Stimulated activated CD8-positive, alpha-beta memory T cell treated with anti-CD3 and anti-CD28 coated beads, Interleukin-2, amount 100 ng/mL, for 48 hours (primary cell): Measurements from ENCODE around the gene FZD10.

Source experiments
- DNase-seq, 2 donors: peaks; one replicate each; pipeline ENCODE4 v3.0.0-alpha.2; 2020; ENCODE audit warnings: low read depth in 2 of 2

FZD10 gene

DNA sequence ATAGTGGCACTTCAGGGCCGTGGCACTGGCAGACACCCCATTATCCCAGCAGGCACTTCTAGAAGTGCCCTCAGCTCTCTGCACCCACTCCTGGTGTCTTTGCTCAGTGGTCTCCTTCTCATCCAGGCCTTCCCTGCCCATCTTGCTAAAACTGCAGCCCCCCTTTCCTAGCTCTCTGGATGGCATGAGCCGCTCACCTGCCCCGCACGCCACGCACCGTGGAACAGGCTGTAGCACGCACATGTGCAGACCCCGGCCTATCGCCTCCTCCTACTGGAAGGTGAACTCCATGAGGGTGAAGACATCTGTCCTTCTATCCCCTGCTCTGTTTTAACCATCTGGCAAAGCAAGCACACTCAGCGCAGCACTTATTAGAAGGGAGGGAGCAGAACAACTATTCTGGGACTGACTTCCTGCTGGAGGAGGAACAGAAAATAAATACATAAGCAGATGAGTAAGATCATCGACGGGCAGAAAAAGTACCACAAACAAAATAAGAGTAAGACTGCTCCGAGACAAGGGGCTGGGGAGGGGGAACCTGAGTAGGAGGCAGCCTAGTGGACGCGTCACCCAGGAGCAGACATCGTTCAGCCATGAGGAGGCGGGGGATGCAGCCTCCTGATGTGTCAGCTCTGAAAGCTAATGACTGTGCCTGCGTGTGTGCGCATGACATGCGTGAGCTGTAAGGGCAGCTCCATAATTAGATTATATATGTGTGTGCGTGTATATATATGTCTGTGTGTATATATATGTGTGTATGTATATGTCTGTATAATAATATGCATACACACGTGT, 7.8 kb upstream of the FZD10 start:
- no peak for DNase-seq

DNA sequence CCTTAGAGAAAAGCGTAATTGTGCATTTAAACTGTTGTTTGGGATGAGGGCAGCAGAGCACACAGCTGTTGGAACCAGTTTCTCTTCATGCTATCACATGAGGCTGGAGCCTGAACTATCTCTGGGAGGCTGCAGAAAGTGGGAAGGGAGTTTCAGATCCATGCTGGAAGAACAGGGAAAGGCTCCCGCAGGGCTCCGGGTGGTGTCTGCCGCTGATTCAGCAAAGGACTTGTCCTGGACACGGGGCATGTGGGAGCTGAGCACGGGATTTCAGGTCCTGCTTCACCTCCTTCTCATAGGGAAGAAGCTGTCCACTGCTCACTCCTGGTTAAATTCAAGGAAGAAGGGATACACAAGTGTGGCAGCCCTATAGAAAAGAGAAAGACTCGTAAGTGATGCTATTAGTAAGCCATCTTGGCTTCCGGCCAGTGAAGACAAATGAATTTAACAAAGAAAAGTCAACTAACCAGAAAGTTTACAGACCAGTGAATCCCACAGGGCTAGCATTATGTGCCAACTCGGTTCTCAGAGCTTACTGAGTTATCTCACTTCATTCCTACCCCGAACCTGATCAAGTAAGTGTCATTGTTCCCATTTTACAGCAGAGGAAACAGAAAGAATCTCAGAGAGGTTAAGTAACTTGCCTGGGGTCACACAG, 6.7 kb upstream of the FZD10 start:
- no peak for DNase-seq

DNA sequence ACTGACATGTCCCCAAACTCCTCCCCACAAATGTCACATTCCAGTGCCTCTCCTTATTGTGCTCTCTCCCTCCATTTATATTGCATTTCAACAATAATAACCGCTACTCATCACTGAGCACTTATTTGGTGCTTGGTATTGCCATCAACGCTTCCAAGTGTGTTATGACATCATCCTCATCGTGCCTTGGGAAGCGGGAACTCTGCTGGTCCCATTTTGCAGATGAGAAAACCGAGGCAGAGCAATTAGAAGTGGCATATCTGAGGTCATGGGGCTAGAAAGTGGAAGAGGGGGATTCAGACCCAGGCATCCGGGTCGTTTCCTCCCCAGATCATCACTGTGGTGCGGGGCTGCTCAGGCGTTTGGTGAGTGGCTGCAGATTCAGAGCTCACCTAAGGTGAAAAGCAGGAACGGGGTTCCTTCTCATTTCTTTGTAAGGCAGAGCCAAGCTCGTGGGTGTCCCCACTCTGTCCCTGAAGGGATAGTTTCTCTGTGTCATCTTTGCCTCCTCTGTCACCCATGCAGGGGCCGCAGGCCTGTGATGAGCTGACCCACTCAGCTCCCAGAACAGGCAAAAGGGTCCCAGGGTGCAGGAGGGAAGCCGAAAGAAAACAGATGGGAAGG, 5.5 kb upstream of the FZD10 start:
- DNase-seq: no peak

DNA sequence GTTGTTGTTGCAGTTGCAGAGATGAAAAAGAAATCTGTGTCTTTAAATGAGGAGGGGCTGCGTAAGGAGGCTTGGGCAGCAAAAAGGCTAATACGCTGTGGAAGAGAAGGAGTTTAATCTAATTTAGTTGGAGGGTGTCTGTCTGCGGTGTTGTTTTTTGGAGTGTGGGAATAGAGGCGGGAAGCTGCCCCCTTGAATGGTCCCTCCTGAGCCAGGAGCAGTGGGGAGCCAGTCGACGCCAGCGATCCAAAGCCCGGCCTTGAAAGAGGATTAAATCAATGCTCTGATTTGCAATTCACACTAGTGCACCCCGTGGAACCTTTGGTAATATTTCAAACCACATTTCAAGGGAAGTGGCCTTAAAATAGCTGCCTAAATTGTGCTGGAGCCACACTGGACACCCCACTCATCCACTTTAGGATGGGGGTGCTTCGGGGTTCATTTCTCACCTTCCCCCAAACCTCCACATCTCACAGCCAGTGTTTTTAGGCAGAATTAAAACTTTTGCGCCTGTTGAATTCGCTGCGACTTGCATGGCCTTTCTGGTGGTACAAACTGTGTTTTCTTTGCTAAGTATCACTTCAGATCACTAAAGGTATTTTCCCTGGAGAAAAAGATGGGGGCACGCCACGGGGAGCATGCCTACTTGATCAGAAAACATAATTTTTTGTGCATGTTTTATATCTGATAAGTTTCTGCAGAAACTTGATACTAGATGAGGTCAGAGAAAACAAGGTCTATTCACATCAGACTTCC, 4.1 kb upstream of the FZD10 start:
- DNase-seq: no peak

DNA sequence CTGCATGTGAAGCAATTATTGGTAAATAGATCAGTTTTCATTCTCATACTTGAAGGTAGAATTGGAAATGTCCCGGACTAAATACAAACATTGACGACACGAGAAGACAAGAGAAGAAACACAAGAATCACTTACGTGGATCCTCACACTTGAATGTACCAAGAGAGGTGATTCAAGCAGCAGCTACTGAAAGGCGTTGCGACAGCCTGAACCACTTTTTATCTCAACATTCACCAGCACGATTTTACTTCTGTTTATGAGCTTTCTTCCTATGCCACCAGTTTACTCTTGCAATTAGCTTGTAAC, 3.6 kb upstream of the FZD10 start:
- DNase-seq: no peak

DNA sequence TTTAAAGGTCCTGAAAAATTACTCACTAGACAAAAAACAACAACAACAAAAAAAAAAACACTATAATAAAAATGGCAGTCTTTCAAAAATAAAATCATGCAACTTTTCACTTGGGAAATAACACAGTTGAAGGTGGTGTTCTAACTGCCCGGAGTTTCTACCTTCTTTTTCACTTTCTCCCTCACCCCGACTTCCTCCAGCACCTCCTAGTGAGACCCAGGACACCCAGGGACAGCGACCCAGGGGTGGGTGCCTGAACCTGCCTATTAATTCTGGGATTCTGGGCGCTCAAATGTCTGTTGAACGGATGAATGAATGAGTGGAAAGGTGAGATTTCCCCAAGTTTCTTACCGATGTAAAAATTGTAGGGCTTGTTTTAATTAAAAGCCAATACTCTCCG, 2.0 kb upstream of the FZD10 start:
- DNase-seq: no peak

DNA sequence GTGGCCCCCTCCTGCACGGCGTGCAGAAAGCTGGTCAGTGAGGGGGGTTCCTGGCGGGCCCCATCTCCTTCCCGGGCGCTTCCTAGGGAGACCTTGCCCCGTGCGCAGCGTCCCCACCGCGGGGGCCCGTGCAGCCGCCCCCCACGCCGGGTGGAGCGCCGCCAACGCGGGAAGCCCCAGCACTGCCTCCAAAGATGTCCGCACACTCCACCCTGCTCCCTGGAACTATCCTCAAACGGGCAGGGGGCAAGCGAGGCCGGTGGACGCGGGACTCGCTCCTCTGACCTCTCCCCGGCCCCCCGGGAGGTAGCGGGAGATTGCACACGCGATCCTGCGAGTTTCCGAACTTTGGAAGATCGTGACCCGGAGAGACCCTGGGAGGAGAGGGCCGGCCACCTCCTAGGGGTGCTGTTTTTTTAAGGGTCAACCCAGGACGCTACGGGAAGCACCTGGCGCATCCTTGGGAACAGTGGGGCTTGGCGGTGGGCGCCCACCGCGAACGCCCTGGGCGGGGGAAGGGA, 1.5 kb upstream of the FZD10 start:
- DNase-seq: no peak

DNA sequence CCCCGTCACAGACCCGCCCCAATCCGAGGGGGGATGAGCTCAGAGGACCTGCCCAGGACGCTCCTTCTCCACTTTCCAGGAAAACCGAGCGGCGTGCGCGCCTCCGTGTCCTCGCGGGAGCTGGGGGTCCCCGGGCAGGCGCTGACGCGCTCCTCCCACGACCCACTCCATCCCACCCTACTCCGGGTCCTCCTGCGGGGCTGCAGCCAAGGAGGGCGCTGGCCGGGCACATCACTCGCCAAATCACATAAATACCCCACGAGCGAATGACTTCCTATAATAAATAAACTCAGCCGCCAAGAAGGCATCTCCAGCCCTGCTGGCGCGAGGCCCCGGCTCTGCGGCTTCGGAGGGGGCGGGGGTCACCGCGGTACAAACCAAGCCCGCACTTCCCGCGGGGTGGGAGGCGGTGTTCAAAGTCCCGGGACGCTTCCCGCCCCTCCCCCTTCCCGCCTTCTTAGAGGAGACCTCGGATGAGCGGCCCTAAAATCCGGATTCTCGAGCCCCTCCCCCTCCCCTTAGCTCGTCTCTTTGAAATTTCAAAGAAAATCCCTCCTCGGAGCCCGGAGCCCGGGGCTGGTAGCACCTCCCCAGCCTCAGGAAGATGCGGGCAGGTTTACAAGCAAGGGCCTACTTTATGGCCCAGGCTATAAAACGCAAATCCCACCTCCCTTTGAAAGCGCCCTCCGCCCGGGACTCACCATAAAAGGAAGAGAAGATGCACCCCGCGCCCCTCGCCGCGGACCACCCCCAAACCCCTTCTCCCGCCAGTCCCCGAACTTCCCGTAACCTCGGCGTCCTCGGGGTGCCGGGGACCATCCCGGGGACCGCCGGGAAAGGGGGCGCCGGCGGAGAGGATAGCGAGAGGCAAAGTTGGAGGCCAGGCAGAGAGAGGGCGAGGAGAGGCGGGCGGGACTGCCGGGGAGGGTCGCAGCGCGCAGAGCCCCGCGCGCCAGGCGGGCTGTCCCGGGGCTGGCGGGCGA, 712 bp upstream of the FZD10 start:
- DNase-seq: no peak

DNA sequence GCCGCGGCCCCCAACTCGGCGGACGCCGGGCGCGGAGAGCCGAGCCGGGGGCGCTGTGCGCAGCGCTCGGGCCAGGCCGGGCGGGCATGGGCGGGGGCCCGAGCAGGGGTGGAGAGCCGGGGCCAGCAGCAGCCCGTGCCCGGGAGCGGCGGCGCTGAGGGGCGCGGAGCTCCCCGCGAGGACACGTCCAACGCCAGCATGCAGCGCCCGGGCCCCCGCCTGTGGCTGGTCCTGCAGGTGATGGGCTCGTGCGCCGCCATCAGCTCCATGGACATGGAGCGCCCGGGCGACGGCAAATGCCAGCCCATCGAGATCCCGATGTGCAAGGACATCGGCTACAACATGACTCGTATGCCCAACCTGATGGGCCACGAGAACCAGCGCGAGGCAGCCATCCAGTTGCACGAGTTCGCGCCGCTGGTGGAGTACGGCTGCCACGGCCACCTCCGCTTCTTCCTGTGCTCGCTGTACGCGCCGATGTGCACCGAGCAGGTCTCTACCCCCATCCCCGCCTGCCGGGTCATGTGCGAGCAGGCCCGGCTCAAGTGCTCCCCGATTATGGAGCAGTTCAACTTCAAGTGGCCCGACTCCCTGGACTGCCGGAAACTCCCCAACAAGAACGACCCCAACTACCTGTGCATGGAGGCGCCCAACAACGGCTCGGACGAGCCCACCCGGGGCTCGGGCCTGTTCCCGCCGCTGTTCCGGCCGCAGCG, 639 bp downstream of the FZD10 start:
- DNase-seq: no peak

DNA sequence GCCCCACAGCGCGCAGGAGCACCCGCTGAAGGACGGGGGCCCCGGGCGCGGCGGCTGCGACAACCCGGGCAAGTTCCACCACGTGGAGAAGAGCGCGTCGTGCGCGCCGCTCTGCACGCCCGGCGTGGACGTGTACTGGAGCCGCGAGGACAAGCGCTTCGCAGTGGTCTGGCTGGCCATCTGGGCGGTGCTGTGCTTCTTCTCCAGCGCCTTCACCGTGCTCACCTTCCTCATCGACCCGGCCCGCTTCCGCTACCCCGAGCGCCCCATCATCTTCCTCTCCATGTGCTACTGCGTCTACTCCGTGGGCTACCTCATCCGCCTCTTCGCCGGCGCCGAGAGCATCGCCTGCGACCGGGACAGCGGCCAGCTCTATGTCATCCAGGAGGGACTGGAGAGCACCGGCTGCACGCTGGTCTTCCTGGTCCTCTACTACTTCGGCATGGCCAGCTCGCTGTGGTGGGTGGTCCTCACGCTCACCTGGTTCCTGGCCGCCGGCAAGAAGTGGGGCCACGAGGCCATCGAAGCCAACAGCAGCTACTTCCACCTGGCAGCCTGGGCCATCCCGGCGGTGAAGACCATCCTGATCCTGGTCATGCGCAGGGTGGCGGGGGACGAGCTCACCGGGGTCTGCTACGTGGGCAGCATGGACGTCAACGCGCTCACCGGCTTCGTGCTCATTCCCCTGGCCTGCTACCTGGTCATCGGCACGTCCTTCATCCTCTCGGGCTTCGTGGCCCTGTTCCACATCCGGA, 1.4 kb downstream of the FZD10 start:
- DNase-seq: no peak

DNA sequence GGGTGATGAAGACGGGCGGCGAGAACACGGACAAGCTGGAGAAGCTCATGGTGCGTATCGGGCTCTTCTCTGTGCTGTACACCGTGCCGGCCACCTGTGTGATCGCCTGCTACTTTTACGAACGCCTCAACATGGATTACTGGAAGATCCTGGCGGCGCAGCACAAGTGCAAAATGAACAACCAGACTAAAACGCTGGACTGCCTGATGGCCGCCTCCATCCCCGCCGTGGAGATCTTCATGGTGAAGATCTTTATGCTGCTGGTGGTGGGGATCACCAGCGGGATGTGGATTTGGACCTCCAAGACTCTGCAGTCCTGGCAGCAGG, 1.9 kb downstream of the FZD10 start:
- DNase-seq: no peak

DNA sequence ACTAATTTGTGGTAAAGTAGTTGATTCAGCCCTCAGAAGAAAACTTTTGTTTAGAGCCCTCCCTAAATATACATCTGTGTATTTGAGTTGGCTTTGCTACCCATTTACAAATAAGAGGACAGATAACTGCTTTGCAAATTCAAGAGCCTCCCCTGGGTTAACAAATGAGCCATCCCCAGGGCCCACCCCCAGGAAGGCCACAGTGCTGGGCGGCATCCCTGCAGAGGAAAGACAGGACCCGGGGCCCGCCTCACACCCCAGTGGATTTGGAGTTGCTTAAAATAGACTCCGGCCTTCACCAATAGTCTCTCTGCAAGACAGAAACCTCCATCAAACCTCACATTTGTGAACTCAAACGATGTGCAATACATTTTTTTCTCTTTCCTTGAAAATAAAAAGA, 2.7 kb downstream of the FZD10 start:
- DNase-seq: no peak

DNA sequence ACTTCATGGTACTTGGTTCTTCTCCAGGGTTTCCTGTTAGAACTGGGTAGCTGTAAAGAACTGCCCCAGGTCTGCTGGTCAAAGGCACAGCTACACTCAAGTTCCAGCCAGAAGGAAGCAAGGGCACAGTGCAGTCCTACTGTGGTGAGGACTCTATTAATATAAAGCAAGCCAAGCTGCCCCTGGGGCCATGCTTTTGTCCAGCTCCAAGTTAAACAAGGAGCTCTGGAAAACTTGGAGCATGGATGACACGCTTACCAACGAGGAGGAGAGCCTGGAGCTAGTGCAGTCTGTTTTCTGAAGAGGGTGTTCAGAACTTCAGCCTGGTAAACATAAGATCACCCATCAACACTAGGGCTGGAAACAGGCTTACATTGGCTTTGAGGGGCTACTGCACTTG, 4.0 kb downstream of the FZD10 start:
- DNase-seq: no peak

DNA sequence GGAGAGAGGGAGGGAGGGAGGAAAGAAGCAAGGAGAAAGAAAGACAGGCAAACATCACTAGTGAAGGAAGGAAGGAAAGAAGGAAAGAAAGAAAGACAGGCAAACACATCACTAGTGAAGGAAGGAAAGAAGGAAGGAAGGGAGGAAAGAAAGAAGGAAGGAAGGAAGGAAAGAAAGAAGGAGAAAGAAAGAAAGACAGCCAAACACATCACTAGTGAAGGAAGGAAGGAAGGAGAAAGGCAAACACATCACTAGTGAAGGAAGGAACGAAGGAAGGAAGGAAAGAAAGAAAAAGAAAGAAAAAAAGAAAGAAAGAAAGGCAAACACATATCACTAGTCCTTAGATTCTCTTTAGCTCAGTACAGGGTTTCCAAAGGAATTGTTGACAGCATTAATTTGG, 5.3 kb downstream of the FZD10 start:
- DNase-seq: no peak

DNA sequence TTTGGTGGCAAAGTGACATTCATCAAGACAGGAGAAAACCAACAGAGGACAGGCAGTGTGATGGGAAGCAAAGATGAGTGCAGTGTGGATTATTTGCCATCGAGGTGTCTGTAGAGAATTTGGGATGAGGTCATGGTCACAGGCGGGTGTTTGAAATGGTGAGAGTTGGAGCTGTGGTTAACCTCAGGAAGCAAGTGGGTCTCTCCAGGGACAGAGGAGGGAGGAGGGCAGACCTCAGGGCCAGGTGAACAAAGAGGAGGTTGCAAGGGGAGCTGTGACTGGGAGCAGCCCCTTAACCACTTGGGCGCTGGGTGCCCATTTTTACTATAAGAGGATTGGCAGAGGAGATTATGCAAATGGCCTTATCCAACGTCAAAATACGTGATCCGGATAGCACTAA, 7.0 kb downstream of the FZD10 start:
- DNase-seq: no peak

DNA sequence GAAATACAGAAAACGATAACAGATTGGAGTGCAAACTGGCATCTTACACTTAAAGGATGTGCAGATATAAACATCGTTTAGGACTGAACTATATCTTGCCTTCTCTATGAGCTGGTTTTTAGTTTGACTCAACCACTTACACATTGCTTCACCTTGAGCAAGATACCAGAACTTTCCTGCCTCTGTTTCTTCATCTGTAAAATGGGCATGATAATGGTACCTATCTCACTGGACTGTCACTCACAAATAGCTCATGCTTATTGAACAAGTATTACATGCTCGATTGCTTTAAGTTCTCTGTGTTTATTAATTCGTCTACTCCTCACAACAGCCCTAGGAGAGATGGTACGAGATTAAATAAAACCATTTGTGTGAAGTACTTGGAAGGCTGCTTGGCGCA, 7.7 kb downstream of the FZD10 start:
- DNase-seq: no peak

DNA sequence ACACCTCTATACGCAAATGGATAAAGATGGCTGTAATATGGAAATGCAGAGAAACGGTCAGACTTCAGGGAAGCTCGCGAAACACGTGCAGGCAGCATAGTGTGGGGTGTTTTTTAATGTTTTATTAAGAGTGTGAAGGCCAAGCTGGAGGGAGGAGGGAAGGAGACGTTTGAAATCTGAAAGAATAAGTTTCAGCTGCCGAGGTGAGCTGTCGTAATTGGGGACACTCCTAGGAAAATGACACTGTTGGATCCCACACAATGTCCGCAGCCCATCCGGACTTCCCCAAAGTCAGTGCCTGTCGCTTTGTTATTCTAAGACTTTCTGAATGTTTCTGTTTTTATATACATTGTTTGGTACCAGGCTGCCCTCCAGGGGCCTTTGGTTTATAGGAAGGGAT, 8.3 kb downstream of the FZD10 start:
- DNase-seq: no peak

DNA sequence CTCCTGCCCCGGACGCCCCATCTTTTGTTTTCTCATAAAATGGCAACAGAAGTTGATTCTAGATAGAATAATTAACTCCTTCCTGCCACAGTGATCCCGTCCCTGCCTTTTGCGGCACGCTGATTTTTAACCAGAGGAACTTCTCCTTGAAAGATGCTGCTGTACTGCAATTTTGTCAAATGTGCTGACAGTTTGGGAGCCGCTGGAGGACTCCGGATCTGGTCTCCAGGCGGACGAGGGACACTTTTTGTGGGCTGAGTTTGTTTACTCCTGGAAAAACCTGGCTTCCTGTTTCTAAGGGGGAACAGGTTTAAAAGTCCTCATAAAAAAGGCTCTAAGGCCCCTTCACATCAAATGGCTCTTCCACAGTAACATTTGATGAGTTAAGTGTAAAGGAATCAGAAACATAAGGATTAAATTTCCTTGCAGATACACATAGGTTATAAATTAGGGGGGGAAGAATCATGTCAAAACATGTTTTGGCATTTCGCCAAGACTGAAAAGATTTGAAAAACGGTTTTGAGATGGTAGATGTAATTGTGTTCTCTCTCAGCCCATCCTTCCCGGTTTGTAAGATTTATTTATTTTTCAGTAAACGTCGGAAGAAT, 15.5 kb downstream of the FZD10 start:
- DNase-seq: no peak

DNA sequence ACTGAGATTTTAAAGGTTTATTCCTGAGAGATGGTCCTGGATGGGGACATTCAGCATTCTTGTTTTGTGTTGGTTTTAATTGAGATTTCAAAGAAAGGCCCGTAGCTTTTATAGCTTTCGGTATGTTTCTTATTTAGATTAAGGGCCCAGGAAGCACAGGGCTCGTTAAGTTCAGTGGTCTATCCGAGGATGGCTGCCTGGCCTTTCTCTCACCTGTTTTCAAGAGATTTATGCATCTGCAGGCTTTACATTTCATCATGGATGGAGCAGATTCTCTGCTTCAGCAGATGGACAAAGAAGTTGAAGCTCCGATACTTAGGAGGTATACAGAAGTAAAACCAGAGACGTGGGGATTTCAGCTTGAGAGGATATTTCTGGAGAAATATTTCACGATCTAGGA, 16.0 kb downstream of the FZD10 start:
- no peak for DNase-seq

DNA sequence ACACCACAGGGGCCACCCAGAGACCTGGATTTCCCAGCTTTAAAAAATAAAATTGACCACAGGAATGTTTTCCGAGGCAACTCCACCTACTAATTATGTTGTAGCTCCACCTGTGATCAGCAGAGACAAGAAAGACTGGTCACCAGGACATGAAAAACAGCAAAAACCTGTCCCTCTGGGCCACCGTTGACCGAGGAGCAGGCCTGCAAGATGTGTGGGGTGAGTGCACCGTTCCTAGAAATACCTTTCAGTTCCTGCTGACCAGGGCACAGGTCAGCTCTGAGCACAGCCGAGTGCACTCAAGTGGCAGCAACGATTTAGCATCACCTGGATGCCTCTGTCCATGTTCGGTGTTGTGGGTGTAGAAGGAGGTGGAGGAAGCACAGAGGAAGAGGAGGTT, 16.9 kb downstream of the FZD10 start:
- no peak for DNase-seq
